H9 (cell line): ENCODE measurements around the gene CCSER1. TPM values are rescaled to one million over a fixed set of nuclear protein-coding genes. Genes with fewer than 3 reads are reported as not detected.

ENCODE experiments used
- DNase-seq: peaks from one replicate; pipeline ENCODE4 v3.0.0-alpha.2; 2017
- H2AFZ ChIP-seq: one replicate; pipeline ENCODE4 v1.6.1; 2013; ENCODE audit warnings: mild to moderate bottlenecking, low read length, control low read depth, moderate library complexity
- H2AK5ac ChIP-seq: 2 replicates; pipeline ENCODE4 v1.6.1; 2013; ENCODE audit warnings: low read length, control low read depth, mixed read lengths; ENCODE audit not compliant: insufficient read length
- H2BK120ac ChIP-seq: one replicate; pipeline ENCODE4 v1.6.1; 2013; ENCODE audit warnings: low read depth, mild to moderate bottlenecking, low read length, control low read depth, inconsistent platforms; ENCODE audit not compliant: poor library complexity, severe bottlenecking
- H2BK12ac ChIP-seq: 2 replicates; pipeline ENCODE4 v1.6.1; 2013; ENCODE audit warnings: low read length, control low read depth, mixed read lengths, low read depth; ENCODE audit not compliant: insufficient read length
- H2BK15ac ChIP-seq: 2 replicates; pipeline ENCODE4 v1.6.1; 2013; ENCODE audit warnings: low read depth, low read length, control low read depth
- H2BK20ac ChIP-seq: one replicate; pipeline ENCODE4 v1.6.1; 2013; ENCODE audit warnings: low read depth, mild to moderate bottlenecking, low read length, control low read depth, inconsistent platforms; ENCODE audit not compliant: poor library complexity, severe bottlenecking
- H2BK5ac ChIP-seq: 2 replicates; pipeline ENCODE4 v1.6.1; 2013; ENCODE audit warnings: low read length, control low read depth, mixed read lengths; ENCODE audit not compliant: insufficient read length
- H3K14ac ChIP-seq: 2 replicates; pipeline ENCODE4 v1.6.1; 2013; ENCODE audit warnings: low read length, control low read depth; ENCODE audit not compliant: insufficient read depth
- H3K18ac ChIP-seq: 2 replicates; pipeline ENCODE4 v1.6.1; 2013; ENCODE audit warnings: low read depth, mild to moderate bottlenecking, mixed read lengths, low read length, control low read depth; ENCODE audit not compliant: insufficient read length
- H3K23ac ChIP-seq: 2 replicates; pipeline ENCODE4 v1.6.1; 2013; ENCODE audit warnings: low read length, control low read depth, mixed read lengths, low read depth; ENCODE audit not compliant: insufficient read length
- H3K23me2 ChIP-seq: 2 replicates; pipeline ENCODE4 v1.6.1; 2013; ENCODE audit warnings: low read depth, mild to moderate bottlenecking, mixed read lengths, low read length, control low read depth; ENCODE audit not compliant: insufficient read length, poor library complexity, severe bottlenecking
- H3K27ac ChIP-seq: 2 replicates; pipeline ENCODE4 v1.5.1; 2013; ENCODE audit warnings: low read length, control low read depth, mixed read lengths, low read depth; ENCODE audit not compliant: insufficient read length
- H3K27me3 ChIP-seq: 2 replicates; pipeline ENCODE4 v1.6.1; 2013; ENCODE audit warnings: low read length, control low read depth, inconsistent platforms; ENCODE audit not compliant: insufficient read depth
- H3K4ac ChIP-seq: 2 replicates; pipeline ENCODE4 v1.6.1; 2013; ENCODE audit warnings: low read depth, mild to moderate bottlenecking, control low read depth, inconsistent platforms, low read length, moderate library complexity
- H3K4me1 ChIP-seq: 2 replicates; pipeline ENCODE4 v1.6.1; 2013; ENCODE audit warnings: low read length, control low read depth, inconsistent platforms; ENCODE audit not compliant: insufficient read depth
- H3K4me2 ChIP-seq: 2 replicates; pipeline ENCODE4 v1.6.1; 2013; ENCODE audit warnings: low read length, control low read depth, mixed read lengths; ENCODE audit not compliant: insufficient read length, insufficient read depth
- H3K56ac ChIP-seq: 2 replicates; pipeline ENCODE4 v1.6.1; 2013; ENCODE audit warnings: low read depth, mild to moderate bottlenecking, mixed read lengths, low read length, control low read depth; ENCODE audit not compliant: insufficient read length
- H3K79me1 ChIP-seq: 2 replicates; pipeline ENCODE4 v1.6.1; 2013; ENCODE audit warnings: low read depth, mild to moderate bottlenecking, moderate library complexity, low read length, control low read depth, inconsistent platforms; ENCODE audit not compliant: insufficient read depth, poor library complexity, severe bottlenecking
- H3K79me2 ChIP-seq: 2 replicates; pipeline ENCODE4 v1.6.1; 2013; ENCODE audit warnings: low read length, control low read depth, inconsistent platforms; ENCODE audit not compliant: insufficient read depth
- H3K9ac ChIP-seq: 2 replicates; pipeline ENCODE4 v1.6.1; 2013; ENCODE audit warnings: low read length, control low read depth, mixed read lengths; ENCODE audit not compliant: insufficient read length; ENCODE audit errors: extremely low read depth
- H3K9me3 ChIP-seq: one replicate; pipeline ENCODE4 v1.6.1; 2013; ENCODE audit warnings: low read depth, low read length, inconsistent platforms; ENCODE audit not compliant: control insufficient read depth
- H3T11ph ChIP-seq: one replicate; pipeline ENCODE4 v1.6.1; 2013; ENCODE audit warnings: mild to moderate bottlenecking, low read length, control low read depth, inconsistent platforms
- H4K20me1 ChIP-seq: one replicate; pipeline ENCODE4 v1.6.1; 2013; ENCODE audit not compliant: control insufficient read depth, insufficient read length, insufficient read depth
- H4K5ac ChIP-seq: 2 replicates; pipeline ENCODE4 v1.6.1; 2013; ENCODE audit warnings: low read depth, mild to moderate bottlenecking, mixed read lengths, low read length, control low read depth; ENCODE audit not compliant: insufficient read length
- H4K8ac ChIP-seq: replicated peaks from 2 replicates; pipeline ENCODE4 v1.6.1; 2013; ENCODE audit warnings: low read length, control low read depth, mixed read lengths, low read depth; ENCODE audit not compliant: insufficient read length
- H4K91ac ChIP-seq: 2 replicates; pipeline ENCODE4 v1.6.1; 2013; ENCODE audit warnings: low read depth, mild to moderate bottlenecking, moderate library complexity, mixed read lengths, low read length, control low read depth; ENCODE audit not compliant: insufficient read length
- H3K27ac Mint-ChIP-seq, 3 experiments: 2 replicates in 2 of 3; 3 replicates in 1 of 3; pipeline ENCODE4 v1.8.0; 2020 to 2021; ENCODE audit warnings: mixed read lengths in 3 of 3, mild to moderate bottlenecking in 1 of 3, moderate library complexity in 1 of 3
- H3K27me3 Mint-ChIP-seq: 2 replicates; pipeline ENCODE4 v1.8.0; 2021; ENCODE audit warnings: low read depth, mild to moderate bottlenecking, moderate library complexity, mixed read lengths
- H3K36me3 Mint-ChIP-seq, 3 experiments: 2 replicates in 2 of 3; 3 replicates in 1 of 3; pipeline ENCODE4 v1.8.0; 2020 to 2021; ENCODE audit warnings: low read depth in 3 of 3, mixed read lengths in 3 of 3; ENCODE audit not compliant: insufficient read depth in 1 of 3
- H3K4me1 Mint-ChIP-seq, 2 experiments: 2 replicates each; pipeline ENCODE4 v1.8.0; 2020; ENCODE audit warnings: mixed read lengths in 2 of 2
- H3K4me3 Mint-ChIP-seq, 2 experiments: 2 replicates in 1 of 2; 3 replicates in 1 of 2; pipeline ENCODE4 v1.8.0; 2020 to 2021; ENCODE audit warnings: mild to moderate bottlenecking in 2 of 2, mixed read lengths in 2 of 2, moderate library complexity in 1 of 2
- H3K9me3 Mint-ChIP-seq, 2 experiments: 2 replicates in 1 of 2; 3 replicates in 1 of 2; pipeline ENCODE4 v1.8.0; 2020; ENCODE audit warnings: mild to moderate bottlenecking in 2 of 2, mixed read lengths in 2 of 2, moderate library complexity in 1 of 2
- CTCF ChIP-seq: fragments of 200-600 bp; sonication (generic); conservative IDR thresholded peaks from 3 replicates; pipeline ENCODE4 v1.8.0; 2021; ENCODE audit warnings: antibody characterized with exemption, mild to moderate bottlenecking
- WGBS: extraction: QIAGEN DNeasy Blood & Tissue Kit; methylation state at CpG from one replicate; pipeline ENCODE4 v1.1.7; 2013; ENCODE audit warnings: missing lambda C conversion rate, low lambda C conversion rate, mixed read lengths; ENCODE audit not compliant: insufficient read length; ENCODE audit errors: extremely low coverage; 5-methylcytosine and 5-hydroxymethylcytosine counted together
- total RNA-seq: library from RNA; stranded (reverse); gene quantifications from 2 replicates; pipeline ENCODE4 v1.2.1, GENCODE V29; 2021

The CCSER1 gene
- total RNA-seq, 1 experiment from 2014 or later: 0.37 TPM

- Histone ChIP-seq H4K20me1 (no peaks in the 10 kb centered on the region), H2AFZ (no peak overlapping the region), H2BK15ac (no peak overlapping the region), H3K9me3 (no peaks in the 10 kb centered on the region), H4K91ac (no peak overlapping the region), H2AK5ac (no peak overlapping the region), H3K27ac (no peak overlapping the region), H3K4ac (no peak overlapping the region), H3T11ph (no peak overlapping the region), H3K27me3 (no peaks in the 10 kb centered on the region), H4K5ac (no peak overlapping the region), H2BK120ac (no peak overlapping the region), H3K14ac (no peak overlapping the region), H3K56ac (no peak overlapping the region), H3K23me2 (no peaks in the 10 kb centered on the region), H3K4me1 (no peaks in the 10 kb centered on the region), H2BK12ac (no peak overlapping the region), H3K9ac (no peak overlapping the region), H3K79me1 (no peaks in the 10 kb centered on the region), H3K23ac (no peak overlapping the region), H3K4me2 (no peak overlapping the region), H3K79me2 (no peaks in the 10 kb centered on the region), H4K8ac (no peak overlapping the region), H2BK20ac (no peak overlapping the region), H3K18ac (no peak overlapping the region), H2BK5ac (no peak overlapping the region)
- Mint-ChIP-seq H3K36me3 (peaks cover 0 to 6% (median 0%) of the 10 kb centered on the region in 3 experiments; a peak in 2 of 7 replicates), H3K9me3 (peaks cover 0 to 3% of the 10 kb centered on the region in 2 experiments; a peak in 2 of 5 replicates), H3K27ac (no peak overlapping the region), H3K27me3 (no peaks in the 10 kb centered on the region), H3K4me3 (no peak overlapping the region), H3K4me1 (peaks cover 0 to 4% of the 10 kb centered on the region in 2 experiments; a peak in 2 of 4 replicates)
- WGBS: no CpG with 5 or more reads among the region's 1 CpG
- no peak for TF ChIP-seq CTCF
- DNase-seq: no peak
Observed at GRCh38 chr4:90780193-90780592, 653.0 kb downstream of the CCSER1 start.
